ENCODE measurements around the gene SMYD4.

DNA sequence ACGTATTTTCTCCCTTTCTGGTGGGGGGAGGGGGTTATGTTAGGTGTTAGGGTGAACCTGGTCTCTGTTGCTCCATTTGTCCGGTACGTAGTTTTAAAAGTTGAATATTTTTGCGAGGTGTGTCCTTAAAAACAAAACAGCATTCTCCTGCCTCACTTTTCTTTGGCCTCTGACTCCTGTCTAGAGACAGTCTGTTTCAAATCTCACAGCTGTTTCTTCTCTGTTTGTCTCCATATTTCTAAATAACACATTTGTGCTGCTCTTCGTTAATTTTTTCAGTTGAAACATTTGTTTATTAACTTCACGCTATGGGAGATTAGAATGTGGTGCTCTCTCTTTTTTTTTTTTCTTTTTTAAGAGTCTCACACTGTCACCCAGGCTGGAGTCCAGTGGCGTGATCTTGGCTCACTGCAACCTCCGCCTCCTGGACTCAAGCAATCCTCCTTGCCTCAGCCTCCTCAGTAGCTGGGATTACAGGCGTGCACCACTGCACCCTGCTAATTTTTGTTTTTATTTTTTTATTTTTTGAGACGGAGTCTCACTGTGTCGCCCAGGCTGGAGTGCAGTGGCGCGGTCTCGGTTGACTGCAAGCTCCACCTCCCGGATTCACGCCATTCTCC, 31.8 kb upstream of the SMYD4 start:
- TF ChIP-seq, protein P1, sequence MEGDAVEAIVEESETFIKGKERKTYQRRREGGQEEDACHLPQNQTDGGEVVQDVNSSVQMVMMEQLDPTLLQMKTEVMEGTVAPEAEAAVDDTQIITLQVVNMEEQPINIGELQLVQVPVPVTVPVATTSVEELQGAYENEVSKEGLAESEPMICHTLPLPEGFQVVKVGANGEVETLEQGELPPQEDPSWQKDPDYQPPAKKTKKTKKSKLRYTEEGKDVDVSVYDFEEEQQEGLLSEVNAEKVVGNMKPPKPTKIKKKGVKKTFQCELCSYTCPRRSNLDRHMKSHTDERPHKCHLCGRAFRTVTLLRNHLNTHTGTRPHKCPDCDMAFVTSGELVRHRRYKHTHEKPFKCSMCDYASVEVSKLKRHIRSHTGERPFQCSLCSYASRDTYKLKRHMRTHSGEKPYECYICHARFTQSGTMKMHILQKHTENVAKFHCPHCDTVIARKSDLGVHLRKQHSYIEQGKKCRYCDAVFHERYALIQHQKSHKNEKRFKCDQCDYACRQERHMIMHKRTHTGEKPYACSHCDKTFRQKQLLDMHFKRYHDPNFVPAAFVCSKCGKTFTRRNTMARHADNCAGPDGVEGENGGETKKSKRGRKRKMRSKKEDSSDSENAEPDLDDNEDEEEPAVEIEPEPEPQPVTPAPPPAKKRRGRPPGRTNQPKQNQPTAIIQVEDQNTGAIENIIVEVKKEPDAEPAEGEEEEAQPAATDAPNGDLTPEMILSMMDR (IDR thresholded peaks at IDR 0.05; ENCODE audit: poor library complexity) = no peak
- TF ChIP-seq EZH2 (IDR thresholded peaks at IDR 0.05; ENCODE audit: borderline replicate concordance) = no peak

All from hepatocyte (in vitro differentiated cells).